HK-2 (cell line): ENCODE data around the gene PPWD1.
"Not testable (repeated sequence)": the region's sequence is repeated elsewhere in the genome, so short reads cannot be mapped to it uniquely, and the experiment has no call there.

Source experiments
- DNase-seq: peaks from one replicate; pipeline ENCODE4 v3.0.0-alpha.2; 2018; ENCODE audit not compliant: unreplicated experiment

Gene PPWD1

DNA sequence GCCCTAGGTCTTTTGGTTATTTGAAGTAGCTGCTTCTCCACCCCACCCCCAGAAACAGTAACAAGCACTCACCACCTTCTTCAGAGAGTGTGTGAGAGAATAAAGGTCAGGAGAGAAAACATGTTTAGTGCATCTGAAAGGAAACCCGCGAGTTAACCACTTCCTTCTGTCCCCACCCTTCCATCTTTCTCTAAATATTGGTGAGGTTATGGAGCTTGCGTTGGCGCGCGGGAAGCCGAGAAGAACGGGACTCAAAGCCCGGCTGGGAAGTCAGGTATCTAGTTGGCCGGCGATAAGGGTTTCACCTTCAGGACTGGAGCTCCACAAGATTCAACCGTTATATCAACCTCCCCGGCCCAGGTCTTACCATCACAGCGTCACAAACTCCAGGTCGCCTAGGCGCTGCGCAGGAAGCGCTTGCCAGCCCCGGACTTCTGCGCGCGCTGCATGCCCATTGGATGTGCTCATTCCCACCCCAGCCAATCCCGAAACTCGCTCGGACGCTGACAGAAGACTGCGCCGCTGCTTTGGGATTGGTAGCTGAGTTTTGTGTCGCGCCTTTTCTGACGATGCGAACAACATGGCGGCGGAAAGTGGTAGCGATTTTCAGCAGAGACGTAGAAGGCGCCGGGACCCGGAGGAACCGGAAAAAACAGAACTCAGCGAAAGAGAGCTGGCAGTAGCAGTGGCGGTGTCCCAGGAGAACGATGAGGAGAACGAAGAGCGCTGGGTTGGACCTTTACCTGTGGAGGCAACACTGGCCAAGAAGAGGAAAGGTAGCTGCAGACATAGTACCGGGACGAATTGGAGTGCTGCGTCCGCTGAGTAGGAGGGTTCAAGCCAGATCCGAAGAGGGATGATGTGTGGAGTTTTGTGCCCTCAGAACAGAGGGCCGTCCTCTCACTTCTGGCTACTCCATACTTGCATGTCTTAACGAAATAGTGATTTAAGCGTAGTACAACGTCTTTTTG, at the start of gene PPWD1, which contains the start of gene CENPK:
Gene PPWD1 (plus strand): TSS at position 566 of the 971 bp plus-strand sequence. CDS start 15 bp downstream, at position 581.
Gene CENPK (minus strand): TSS at position 438 of the 971 bp plus-strand sequence. CDS start 8,261 bp downstream, outside the sequence.
- DNase-seq = peak; percentile 90

GRCh38 chr5:65525726-65526125, 37.4 kb upstream of the PPWD1 start:
- no peak for DNase-seq

- no peak for DNase-seq
Measured at GRCh38 chr5:65530904-65531303, 32.2 kb upstream of the PPWD1 start.

- no peak for DNase-seq
Measured at GRCh38 chr5:65535529-65535987, 27.5 kb upstream of the PPWD1 start.

DNA sequence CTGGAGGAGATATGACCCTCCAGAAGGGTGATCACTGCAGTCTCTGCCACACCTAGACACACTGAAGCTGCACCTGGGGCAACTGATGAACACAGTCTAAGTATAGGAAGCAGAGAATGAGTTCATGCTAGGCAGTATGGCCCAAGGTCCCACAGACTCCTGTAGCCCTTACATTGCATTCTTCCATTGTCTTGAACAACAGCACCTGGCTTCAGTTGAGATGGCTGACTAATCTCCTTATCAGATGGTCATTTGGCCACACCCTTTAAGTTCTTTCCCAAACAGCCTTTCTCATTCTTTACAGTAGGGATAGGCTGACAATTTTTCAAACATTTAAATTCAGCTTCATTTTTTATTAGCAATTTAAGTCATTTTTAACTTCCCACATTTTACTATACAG, 23.3 kb upstream of the PPWD1 start:
- DNase-seq = no peak

DNA sequence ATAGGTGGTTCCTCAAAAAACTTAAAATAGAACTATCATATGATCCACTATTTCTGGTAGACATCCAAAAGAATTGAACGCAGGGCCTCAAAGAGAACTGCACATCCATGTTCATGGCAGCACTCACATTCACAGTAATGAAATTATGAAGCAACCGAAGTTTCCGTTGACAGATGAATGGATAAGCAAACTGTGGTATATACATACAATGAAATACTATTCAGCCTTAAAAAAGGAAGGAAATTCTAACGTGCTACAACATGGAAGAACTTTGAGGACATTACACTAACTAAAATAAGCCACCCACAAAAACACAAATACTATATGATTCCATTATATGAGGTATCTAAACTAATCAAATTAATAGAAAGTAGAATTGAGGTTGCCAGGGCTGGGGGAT, 18.6 kb upstream of the PPWD1 start:
- DNase-seq = no peak

GRCh38 chr5:65546141-65546540, 17.0 kb upstream of the PPWD1 start:
- DNase-seq = no peak

DNA sequence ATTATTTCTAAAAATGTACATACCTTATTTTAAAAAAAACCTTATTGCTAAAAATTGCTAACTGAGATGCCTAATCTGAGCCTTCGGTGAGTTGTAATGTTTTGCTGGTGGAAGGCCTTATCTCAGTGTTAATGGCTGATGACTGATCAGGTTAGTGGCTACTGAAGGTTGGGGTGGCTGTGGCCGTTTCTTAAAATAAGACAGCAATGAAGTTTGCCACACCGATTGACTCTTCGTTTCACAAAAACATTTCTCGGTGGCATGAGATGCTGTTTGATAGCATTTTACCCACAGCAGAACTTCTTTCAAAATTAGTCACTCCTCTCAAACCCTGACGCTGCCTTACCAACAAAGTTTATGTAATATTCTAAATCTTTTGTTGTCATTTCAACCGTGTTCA, 14.8 kb upstream of the PPWD1 start:
- DNase-seq = no peak

GRCh38 chr5:65553941-65554340, 9.2 kb upstream of the PPWD1 start:
- no peak for DNase-seq

- DNase-seq = no peak
Measured at GRCh38 chr5:65555287-65555686, 7.8 kb upstream of the PPWD1 start.

DNA sequence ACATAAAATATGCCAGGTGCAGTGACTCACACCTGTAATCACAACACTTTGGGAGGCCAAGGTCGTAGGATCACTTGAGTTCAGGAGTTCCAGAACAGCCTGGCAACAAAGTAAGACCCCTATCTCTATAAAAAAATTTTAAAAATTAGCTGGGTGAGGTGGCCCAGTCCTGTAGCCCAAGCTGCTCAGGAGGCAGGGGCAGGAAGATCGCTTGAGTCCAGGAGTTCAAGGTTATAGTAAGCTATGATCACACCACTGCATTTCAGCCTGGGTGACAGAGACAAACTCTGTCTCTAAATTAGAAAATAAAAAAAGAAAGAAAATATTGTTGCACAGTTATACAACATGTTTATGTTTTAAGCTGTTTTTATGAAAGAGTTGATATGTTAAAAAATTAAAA, 6.9 kb upstream of the PPWD1 start:
- no peak for DNase-seq

- no peak for DNase-seq
Measured at GRCh38 chr5:65556718-65557117, 6.4 kb upstream of the PPWD1 start.

GRCh38 chr5:65563777-65564176, 681 bp downstream of the PPWD1 start:
- DNase-seq = no peak

DNA sequence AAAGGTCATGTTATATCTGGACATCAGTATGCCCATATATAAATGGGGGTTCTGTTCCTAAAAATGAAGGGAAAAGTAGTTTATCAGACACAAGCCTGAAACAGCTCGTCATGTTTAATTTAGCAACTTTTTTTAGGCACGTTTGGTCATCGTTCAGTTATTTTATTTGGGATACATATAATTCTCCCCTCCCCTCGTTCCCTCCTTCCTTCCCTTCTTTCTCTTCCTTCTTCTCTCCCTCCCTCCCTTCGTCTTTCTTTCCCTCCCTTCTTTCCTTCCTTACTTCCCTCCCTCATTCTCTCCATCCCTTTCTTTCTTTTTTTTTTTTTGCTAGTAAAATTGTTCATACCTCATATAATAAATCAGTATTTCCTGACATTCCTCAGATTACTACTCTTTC, 3.4 kb downstream of the PPWD1 start:
- DNase-seq = no peak

GRCh38 chr5:65570598-65571226, 7.6 kb downstream of the PPWD1 start:
- DNase-seq = no peak

DNA sequence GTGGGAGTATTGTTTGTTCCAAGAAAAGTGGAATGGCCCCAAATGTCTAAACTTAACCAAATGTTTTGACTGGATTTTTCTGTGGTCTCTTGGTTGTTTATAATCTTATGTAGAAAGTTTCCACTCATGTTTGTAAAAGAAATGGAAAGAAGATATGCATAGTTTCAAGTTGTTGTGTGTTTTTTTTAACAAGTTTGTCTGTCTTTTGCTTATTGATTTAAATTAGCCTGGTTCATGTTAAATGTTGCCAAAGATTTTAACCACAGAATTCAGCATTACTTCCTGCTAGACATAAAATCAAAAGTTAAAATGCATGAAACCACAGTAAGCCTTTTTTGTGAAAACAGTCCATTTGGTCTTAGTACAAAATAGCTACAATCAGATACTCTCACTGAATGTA, 14.0 kb downstream of the PPWD1 start:
- no peak for DNase-seq

DNA sequence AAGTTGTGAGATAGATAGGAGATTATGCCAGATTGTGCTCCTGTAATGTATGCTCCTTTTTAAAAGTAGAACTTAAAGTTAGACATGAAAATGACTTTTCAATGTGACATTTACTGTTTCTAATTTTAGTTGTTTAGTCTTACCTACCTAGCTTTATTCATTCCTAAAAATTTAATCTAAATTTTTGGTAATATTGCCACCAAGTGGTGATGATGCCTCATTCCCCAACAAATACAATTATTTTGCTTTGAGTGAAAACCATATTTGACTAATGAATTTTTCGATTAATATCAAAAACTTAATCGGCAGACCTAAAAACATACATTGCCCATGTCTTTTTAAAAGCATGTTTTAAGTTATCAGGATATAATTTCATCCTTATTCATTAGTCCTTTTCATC, 25.6 kb downstream of the PPWD1 start:
- no peak for DNase-seq

- DNase-seq = not testable (repeated sequence)
Measured at GRCh38 chr5:65601761-65602160, 38.7 kb downstream of the PPWD1 start.

DNA sequence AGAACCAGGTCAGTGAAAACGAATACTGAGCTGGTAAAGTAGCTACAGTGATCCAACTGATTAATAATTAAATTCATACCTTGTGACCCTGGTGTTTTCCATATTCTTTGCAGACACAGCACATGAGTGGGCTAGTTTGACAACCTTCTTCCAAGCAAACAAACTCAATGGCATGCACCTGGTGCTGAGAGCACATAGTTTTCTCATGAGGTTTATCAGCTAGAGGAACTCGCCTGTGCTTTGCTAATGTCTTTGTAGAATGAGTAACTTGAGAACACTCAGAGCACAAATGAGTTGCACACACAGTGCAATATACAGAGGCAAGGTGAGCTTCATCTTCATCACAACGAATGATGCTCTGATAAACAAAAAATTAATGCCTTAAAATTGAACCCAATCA, 48.4 kb downstream of the PPWD1 start:
- DNase-seq = peak; percentile 28

GRCh38 chr5:65612298-65612907, 49.3 kb downstream of the PPWD1 start:
- DNase-seq = no peak

GRCh38 chr5:65620021-65620420, 56.9 kb downstream of the PPWD1 start:
- no peak for DNase-seq

DNA sequence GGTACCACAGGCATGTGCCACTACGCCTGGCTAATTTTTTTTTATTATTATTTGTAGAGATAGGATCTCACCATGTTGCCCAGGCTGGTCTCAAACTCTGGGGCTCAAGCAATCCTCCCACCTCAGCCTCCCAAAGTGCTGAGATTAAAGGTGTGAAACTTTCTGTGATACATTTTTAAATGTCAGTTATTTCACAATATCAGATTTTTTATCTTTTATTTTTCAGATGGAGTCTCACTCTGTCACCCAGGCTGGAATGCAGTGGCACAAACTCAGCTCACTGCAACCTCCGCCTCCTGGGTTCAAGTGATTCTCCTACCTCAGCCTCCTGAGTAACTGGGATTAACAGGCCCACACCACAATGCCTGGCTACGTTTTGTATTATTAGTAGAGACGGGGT, 58.9 kb downstream of the PPWD1 start:
- not testable (repeated sequence) for DNase-seq
